WTC11 (cell line): ENCODE results near the gene YBX2. TPM values are rescaled to one million over a fixed set of nuclear protein-coding genes. Genes with fewer than 3 reads are reported as not detected.

Experiments
- ARID4B ChIP-seq: sonication (generic); formaldehyde crosslinking; IDR thresholded peaks from 2 replicates; pipeline ENCODE4 v1.8.0; 2023; ENCODE audit warnings: missing genetic modification reagents, mild to moderate bottlenecking, borderline replicate concordance
- E2F4 ChIP-seq: sonication (generic); formaldehyde crosslinking; IDR thresholded peaks from 2 replicates; pipeline ENCODE4 v1.8.1; 2022; ENCODE audit warnings: low read depth, mild to moderate bottlenecking, moderate library complexity, missing genetic modification reagents, borderline replicate concordance
- E2F5 ChIP-seq: sonication (generic); formaldehyde crosslinking; IDR thresholded peaks from 2 replicates; pipeline ENCODE4 v1.8.1; 2022; ENCODE audit warnings: mild to moderate bottlenecking, moderate library complexity, missing genetic modification reagents
- GTF2I ChIP-seq: fragments of 250-450 bp; sonication (Bioruptor Pico); conservative IDR thresholded peaks from 2 replicates; pipeline ENCODE4 v1.4.0; 2021; ENCODE audit warnings: mild to moderate bottlenecking
- JAZF1 ChIP-seq: fragments of 250-450 bp; sonication (Bioruptor Pico); IDR thresholded peaks from 2 replicates; pipeline ENCODE4 v1.9.0; 2021; ENCODE audit warnings: moderate library complexity, mild to moderate bottlenecking, inconsistent platforms
- MAX ChIP-seq: sonication (generic); formaldehyde crosslinking; IDR thresholded peaks from 2 replicates; pipeline ENCODE4 v1.8.0; 2022; ENCODE audit warnings: mild to moderate bottlenecking, missing genetic modification reagents
- PRDM15 ChIP-seq: sonication (generic); formaldehyde crosslinking; IDR thresholded peaks from 2 replicates; pipeline ENCODE4 v1.8.0; 2022; ENCODE audit warnings: missing genetic modification reagents
- RELA ChIP-seq: sonication (generic); formaldehyde crosslinking; IDR thresholded peaks from 2 replicates; pipeline ENCODE4 v1.8.1; 2022; ENCODE audit warnings: missing genetic modification reagents, mild to moderate bottlenecking, borderline replicate concordance
- STAT6 ChIP-seq: sonication (generic); formaldehyde crosslinking; conservative IDR thresholded peaks from 2 replicates; pipeline ENCODE4 v1.8.1; 2023; ENCODE audit warnings: mild to moderate bottlenecking, low read depth, missing genetic modification reagents, moderate library complexity
- TP53 ChIP-seq: sonication (generic); formaldehyde crosslinking; IDR thresholded peaks from 2 replicates; pipeline ENCODE4 v1.8.1; 2023; ENCODE audit warnings: mild to moderate bottlenecking, missing genetic modification reagents
- ZNF232 ChIP-seq: sonication (generic); formaldehyde crosslinking; IDR thresholded peaks from 2 replicates; pipeline ENCODE4 v1.8.0; 2022; ENCODE audit warnings: mild to moderate bottlenecking, missing genetic modification reagents
- ZNF281 ChIP-seq: sonication (generic); formaldehyde crosslinking; IDR thresholded peaks from 2 replicates; pipeline ENCODE4 v1.8.0; 2023; ENCODE audit warnings: mild to moderate bottlenecking, missing genetic modification reagents
- ZNF317 ChIP-seq: sonication (generic); formaldehyde crosslinking; IDR thresholded peaks from 2 replicates; pipeline ENCODE4 v1.8.1; 2023; ENCODE audit warnings: low read depth, mild to moderate bottlenecking, moderate library complexity, missing genetic modification reagents, borderline replicate concordance
- ZNF532 ChIP-seq: fragments of 250-450 bp; sonication (Bioruptor Pico); IDR thresholded peaks from 2 replicates; pipeline ENCODE4 v1.9.0; 2021; ENCODE audit warnings: mild to moderate bottlenecking, borderline replicate concordance
- ZNF671 ChIP-seq: fragments of 250-450 bp; sonication (Bioruptor Pico); IDR thresholded peaks from 2 replicates; pipeline ENCODE4 v1.8.0; 2021; ENCODE audit warnings: mild to moderate bottlenecking
- total RNA-seq: library from RNA; stranded (reverse); gene quantifications from 3 replicates; pipeline ENCODE4 v1.2.3, GENCODE V29; 2021

YBX2 gene
- total RNA-seq, 1 experiment from 2014 or later = 26.8 TPM

- TF ChIP-seq STAT6 (CRISPR knock-in tag) (no peak), E2F5 (CRISPR knock-in tag) (peak; percentile 82), ZNF532 (no peak), PRDM15 (0 out of 2 replicates have a peak, but pooled peaks have one; percentile 35), ZNF281 (CRISPR knock-in tag) (no peak), MAX (CRISPR knock-in tag) (peak; percentile 6; the same call in 1 of the 2 replicates), ZNF317 (CRISPR knock-in tag) (no peak), GTF2I (no peak), ZNF671 (no peak), RELA (CRISPR knock-in tag) (no peak), E2F4 (no peak), JAZF1 (CRISPR knock-in tag) (no peak), TP53 (CRISPR knock-in tag) (no peak), ARID4B (CRISPR knock-in tag) (0 out of 2 replicates have a peak, but pooled peaks have one; percentile 7), ZNF232 (0 out of 2 replicates have a peak, but pooled peaks have one; percentile 16)
Measured at GRCh38 chr17:7281074-7281952, 13.1 kb downstream of the YBX2 start, which contains the start of gene SLC2A4 (continued).
